Measurements from ENCODE around the gene ZFAND2B. TPM values are rescaled to one million over a fixed set of nuclear protein-coding genes. Genes with fewer than 3 reads are reported as not detected.
A peak's percentile ranks its signal among the peaks of the same experiment; 100 is the strongest.

ZFAND2B gene
- total RNA-seq, 1 experiment from 2014 or later: 16.4 TPM

DNA sequence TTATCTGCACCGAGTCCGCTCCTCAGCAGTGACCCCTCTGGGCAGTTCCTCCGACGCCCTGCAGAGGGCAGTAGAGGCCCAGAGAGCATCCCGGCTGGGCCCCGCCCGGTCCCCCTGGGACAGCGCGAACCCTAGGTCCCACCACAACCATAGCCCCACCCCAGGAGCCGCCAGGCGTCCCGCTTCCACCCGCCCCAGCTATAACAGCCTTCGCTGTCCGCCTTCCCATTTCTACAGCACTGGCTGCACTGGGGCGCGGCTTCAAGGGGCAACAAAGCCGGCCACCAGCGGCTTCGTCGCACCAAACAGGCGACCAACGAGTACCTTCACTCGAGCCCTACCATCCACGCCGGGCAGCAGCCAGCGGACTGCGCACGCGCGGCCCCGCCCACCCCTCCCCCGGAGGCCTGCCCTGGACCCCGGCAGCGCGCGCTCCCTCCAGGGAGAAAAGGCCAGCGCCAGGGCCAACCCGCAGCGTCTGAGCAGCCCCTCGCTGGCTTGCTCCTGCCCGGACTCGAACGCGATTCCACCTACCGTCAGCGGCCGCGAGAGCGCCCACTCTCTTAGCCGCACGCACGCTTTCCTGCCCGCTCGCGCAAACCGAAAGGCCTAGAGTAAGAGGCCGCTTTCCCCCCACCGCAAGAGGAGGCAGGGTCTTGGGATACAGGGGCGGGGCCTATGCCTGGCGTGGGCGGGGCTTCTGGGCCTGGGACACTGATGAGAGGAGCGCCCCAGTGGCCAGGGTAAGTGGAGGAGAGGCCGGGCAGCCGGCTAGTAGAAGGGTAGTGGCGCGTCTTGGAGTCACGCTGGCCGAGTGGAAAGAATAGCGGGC lies 46.2 kb upstream of the ZFAND2B start, which contains the start of gene NHEJ1:
Gene NHEJ1 (minus strand): TSS at position 630 of the 832 bp plus-strand sequence. CDS start 2,453 bp downstream, outside the sequence.
- H2BK12ac ChIP-seq (ENCODE audit: insufficient read length, low read depth, low read length): no peak within 1 kb of the TSS
- Mint-ChIP-seq H3K9me3 (no peaks in the 10 kb centered on the region), H3K4me1 (peaks cover 15 to 22% of the 10 kb centered on the region in 2 experiments), H3K27ac (peak within 1 kb of the TSS in 2 of 3 experiments; percentile 91 to 97; a peak in 5 of 7 replicates), H3K36me3 (ENCODE audit: insufficient read depth in 1 of 3, low read depth in 3 of 3) (peaks cover 3 to 12% (median 8%) of the 10 kb centered on the region in 3 experiments; a peak in 6 of 7 replicates), H3K4me3 (peak within 1 kb of the TSS; percentile 82 to 91), H3K27me3 (ENCODE audit: low read depth) (peaks cover 18% of the 10 kb centered on the region)
- no peaks in the 10 kb centered on the region for H4K20me1 ChIP-seq (ENCODE audit: control insufficient read depth, insufficient read depth, insufficient read length)
- no peak within 1 kb of the TSS for H3T11ph ChIP-seq (ENCODE audit: low read length)
- no peak within 1 kb of the TSS for H3K4ac ChIP-seq (ENCODE audit: low read depth, low read length)
- peak within 1 kb of the TSS; percentile 95 for H3K18ac ChIP-seq (ENCODE audit: insufficient read length, low read depth, low read length)
- no peak within 1 kb of the TSS for H3K23ac ChIP-seq (ENCODE audit: insufficient read length, low read depth, low read length)
- H2BK15ac ChIP-seq (ENCODE audit: low read depth, low read length): no peak within 1 kb of the TSS
- peaks cover 5% of the 10 kb centered on the region for H3K23me2 ChIP-seq (ENCODE audit: insufficient read length, low read depth, low read length, poor library complexity, severe bottlenecking)
- no peaks in the 10 kb centered on the region; the same call in 1 of the 2 replicates for H3K27me3 ChIP-seq (ENCODE audit: insufficient read depth, low read length)
- no peak within 1 kb of the TSS for H2BK20ac ChIP-seq (ENCODE audit: low read depth, low read length, poor library complexity, severe bottlenecking)
- no peak within 1 kb of the TSS for H4K8ac ChIP-seq (replicated peaks; ENCODE audit: insufficient read length, low read depth, low read length)
- peak; percentile 97 for DNase-seq
- no peaks in the 10 kb centered on the region for H3K79me2 ChIP-seq (ENCODE audit: insufficient read depth, low read length)
- H2BK120ac ChIP-seq (ENCODE audit: low read depth, low read length, poor library complexity, severe bottlenecking): no peak within 1 kb of the TSS
- no peak within 1 kb of the TSS for H4K91ac ChIP-seq (ENCODE audit: insufficient read length, low read depth, low read length)
- H4K5ac ChIP-seq (ENCODE audit: insufficient read length, low read depth, low read length): no peak within 1 kb of the TSS
- H2AK5ac ChIP-seq (ENCODE audit: insufficient read length, low read length): no peak within 1 kb of the TSS
- H2BK5ac ChIP-seq (ENCODE audit: insufficient read length, low read length): no peak within 1 kb of the TSS
- peak within 1 kb of the TSS; percentile 86 for H3K4me2 ChIP-seq (ENCODE audit: insufficient read depth, insufficient read length, low read length)
- H3K27ac ChIP-seq (ENCODE audit: insufficient read length, low read depth, low read length): no peak within 1 kb of the TSS
- no peaks in the 10 kb centered on the region for H3K4me1 ChIP-seq (ENCODE audit: insufficient read depth, low read length)
- no CpG with 5 or more reads among the region's 70 CpGs for WGBS (ENCODE audit: extremely low coverage, insufficient read length, low lambda C conversion rate)
- peak within 1 kb of the TSS; percentile 74 for H3K9ac ChIP-seq (ENCODE audit: extremely low read depth, insufficient read length, low read length)
- peak within 1 kb of the TSS; percentile 93; the same call in 1 of the 2 replicates for H3K14ac ChIP-seq (ENCODE audit: insufficient read depth, low read length)
- TF ChIP-seq CTCF (conservative IDR thresholded peaks at IDR 0.05): peak; percentile 100
- no peak within 1 kb of the TSS for H2AFZ ChIP-seq (ENCODE audit: low read length)
- H3K56ac ChIP-seq (ENCODE audit: insufficient read length, low read depth, low read length): no peak within 1 kb of the TSS
- H3K9me3 ChIP-seq (ENCODE audit: control insufficient read depth, low read depth, low read length): no peaks in the 10 kb centered on the region
- no peaks in the 10 kb centered on the region for H3K79me1 ChIP-seq (ENCODE audit: insufficient read depth, low read depth, low read length, poor library complexity, severe bottlenecking)
